HepG2 (cell line): Measurements from ENCODE around the gene ARHGAP19. TPM values are rescaled to one million over a fixed set of nuclear protein-coding genes. Genes with fewer than 3 reads are reported as not detected.
"Not testable (repeated sequence)": the region's sequence is repeated elsewhere in the genome, so short reads cannot be mapped to it uniquely, and the experiment has no call there.

Experiments used
- ATAC-seq: fragments of 200-7000 bp; cut with Tn5 transposase; 3 replicates; pipeline ENCODE4 v1.9.1; 2020; ENCODE audit warnings: mild to moderate bottlenecking, moderate library complexity
- BruUV-seq: library from RNA; stranded (reverse); fragments of 400-500 nt; replicated peaks from 2 replicates; lab custom pipeline; 2021; lab: Mats Ljungman, UMichigan
- CTCF ChIA-PET: fragments of 300-600 bp; formaldehyde crosslinking; extraction: SDS; loops from one replicate; lab custom pipeline; 2021; ENCODE audit warnings: low total read pairs, inconsistent platforms, low intra/inter-chr PET ratio; lab: Yijun Ruan, JAX
- POLR2A ChIA-PET: fragments of 350-600 bp; sonication (Branson Sonifier 250); formaldehyde crosslinking; loops from one replicate; lab custom pipeline; 2020; ENCODE audit warnings: antibody characterized with exemption, inconsistent platforms; lab: Yijun Ruan, JAX
- DNase-seq: peaks from one replicate; pipeline ENCODE4 v3.0.0-alpha.2; 2015; ENCODE audit warnings: low spot score
- FAIRE-seq: peaks from 3 replicates; lab custom pipeline; 2011; peaks lifted over from hg19 to GRCh38; lab: Jason Lieb, UNC
- H2AFZ ChIP-seq: one replicate; pipeline ENCODE4 v1.6.1; 2011; ENCODE audit warnings: low read length, inconsistent platforms
- H3K27ac ChIP-seq: fragments of 300-600 bp; 3 replicates; pipeline ENCODE4 v1.8.0; 2011; ENCODE audit warnings: mixed run types, mild to moderate bottlenecking, mixed read lengths, low read length, inconsistent platforms; ENCODE audit not compliant: insufficient read depth; ENCODE audit errors: extremely low read length
- H3K27me3 ChIP-seq, 2 experiments: fragments of 200-600 bp in 1 of 2; 2 replicates in 1 of 2; 3 replicates in 1 of 2; pipeline versions ENCODE4 v1.6.0 to v1.8.0; 2011; ENCODE audit warnings: low read length in 2 of 2, mild to moderate bottlenecking in 2 of 2, moderate library complexity in 2 of 2, inconsistent platforms in 1 of 2; ENCODE audit not compliant: insufficient read depth in 2 of 2, control insufficient read depth in 1 of 2
- H3K36me3 ChIP-seq, 2 experiments: fragments of 200-600 bp in 1 of 2; replicated peaks in 1 of 2; 2 replicates in 1 of 2; 3 replicates in 1 of 2; pipeline versions ENCODE4 v1.5.1 to v1.8.0; 2011; ENCODE audit warnings: low read length in 2 of 2, inconsistent platforms in 1 of 2; ENCODE audit not compliant: insufficient read depth in 2 of 2, control insufficient read depth in 1 of 2
- H3K4me1 ChIP-seq: 2 replicates; pipeline ENCODE4 v1.5.1; 2012; ENCODE audit warnings: low read length, inconsistent platforms; ENCODE audit not compliant: insufficient read depth
- H3K4me2 ChIP-seq: 2 replicates; pipeline ENCODE4 v1.6.0; 2011; ENCODE audit warnings: low read depth, low read length, inconsistent platforms
- H3K4me3 ChIP-seq, 3 experiments: fragments of 200-600 bp in 1 of 3; sonication (generic), shearing (Covaris generic) in 1 of 3; replicated peaks in 1 of 3; 2 replicates each; pipeline ENCODE4 v1.5.1; 2011 to 2016; ENCODE audit warnings: low read length in 3 of 3, inconsistent platforms in 2 of 3, low read depth in 2 of 3, mild to moderate bottlenecking in 2 of 3, control low read depth in 1 of 3, mixed read lengths in 1 of 3; ENCODE audit not compliant: insufficient read depth in 1 of 3
- H3K79me2 ChIP-seq: one replicate; pipeline ENCODE4 v1.6.1; 2011; ENCODE audit warnings: low read length, inconsistent platforms; ENCODE audit not compliant: insufficient read depth
- H3K9ac ChIP-seq: 2 replicates; pipeline ENCODE4 v1.6.0; 2011; ENCODE audit warnings: mild to moderate bottlenecking, low read depth, low read length, inconsistent platforms; ENCODE audit not compliant: insufficient read depth
- H3K9me3 ChIP-seq: 2 replicates; pipeline ENCODE4 v1.5.1; 2012; ENCODE audit warnings: mild to moderate bottlenecking, low read length
- H4K20me1 ChIP-seq: 2 replicates; pipeline ENCODE4 v1.6.0; 2011; ENCODE audit warnings: inconsistent platforms, mild to moderate bottlenecking, low read length, moderate library complexity; ENCODE audit not compliant: insufficient read depth
- MAFK ChIP-seq, 2 experiments: IDR thresholded peaks in 1 of 2; conservative IDR thresholded peaks in 1 of 2; 2 replicates each; pipeline ENCODE4 v1.6.1; 2011; ENCODE audit warnings: improper control_type of control experiment in 2 of 2, low read length in 2 of 2
- WGBS: methylation state at CpG from one replicate; pipeline ENCODE4 v1.1.6; 2017; ENCODE audit warnings: low lambda C conversion rate; 5-methylcytosine and 5-hydroxymethylcytosine counted together
- in situ Hi-C: cut with HindIII; loops from 2 replicates; pipeline ENCODE4 v1.10.0; 2017; ENCODE audit warnings: low pct_unique_long_range_greater_than_20kb; ENCODE audit not compliant: extremely low pct_ligation_motif_present
- intact Hi-C: fragments of 100-400 bp; cut with micrococcal nuclease; formaldehyde crosslinking; loops from one replicate; pipeline ENCODE4 v1.10.0; 2022; ENCODE audit not compliant: unreplicated experiment
- polyA plus RNA-seq, 8 experiments: library from polyadenylated mRNA; depleted of rRNA in 3 of 8; stranded (reverse) in 7 of 8; unstranded in 1 of 8; fragments of >200 nt; fragmentation: Illumina TruSeq in 4 of 8; extraction: Trizol in 4 of 8; gene quantifications; 2 replicates each; pipeline versions ENCODE4 v1.2.1 to v1.2.3, GENCODE V29; 2011 to 2016; ENCODE audit warnings: low read depth in 4 of 8, missing spikeins in 1 of 8, mixed read lengths in 1 of 8; ENCODE audit not compliant: insufficient read depth in 1 of 8
- total RNA-seq, 5 experiments: library from RNA; depleted of rRNA; stranded (reverse); fragments of >200 nt; fragmentation: Illumina TruSeq; extraction: Trizol; gene quantifications; 2 replicates each; pipeline ENCODE4 v1.2.3, GENCODE V29; 2016; ENCODE audit warnings: low read depth in 1 of 5
- TF ChIP-seq, protein P1 (sequence below): IDR thresholded peaks from 2 replicates; pipeline ENCODE4 v1.6.1; 2016; ENCODE audit warnings: missing genetic modification reagents, missing compliant biosample characterization

The ARHGAP19 gene
- total and polyA plus RNA-seq, 2 of the 13 experiments (the other 11 are each of a cell fraction or from before 2014, with no cell fraction given) = 7.6 to 10.0 TPM

DNA sequence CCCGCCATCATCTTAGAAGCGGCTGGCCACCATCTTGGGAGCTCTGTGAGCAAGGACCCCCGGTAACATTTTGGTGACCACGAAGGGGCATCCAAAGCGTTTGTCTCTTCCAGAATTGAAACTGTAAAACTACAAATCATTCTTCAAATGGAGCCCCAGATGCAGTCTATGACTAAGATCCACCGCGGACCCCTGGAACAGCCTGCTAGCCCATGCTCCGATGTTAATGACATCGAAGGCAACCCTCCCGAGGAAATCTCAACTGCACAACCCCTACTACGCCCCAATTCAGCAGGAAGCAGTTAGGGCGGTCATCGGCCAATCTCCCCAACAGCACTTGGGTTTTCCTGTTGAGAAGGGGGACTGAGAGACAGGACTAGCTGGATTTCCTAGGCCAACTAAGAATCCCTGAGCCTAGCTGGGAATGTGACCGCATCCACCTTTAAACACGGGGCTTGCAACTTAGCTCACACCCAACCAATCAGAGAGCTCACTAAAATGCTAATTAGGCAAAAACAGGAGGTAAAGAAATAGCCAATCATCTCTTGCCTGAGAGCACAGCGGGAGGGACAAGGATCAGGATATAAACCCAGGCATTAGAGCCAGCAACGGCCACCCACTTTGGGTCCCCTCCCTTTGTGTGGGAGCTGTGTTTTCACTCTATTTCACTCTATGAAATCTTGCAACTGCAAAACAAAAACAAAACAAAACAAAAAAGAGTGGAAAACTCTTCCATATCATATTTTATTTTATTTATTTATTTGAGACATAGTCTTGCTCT is 1.7 kb downstream of the ARHGAP19 start:
- ATAC-seq, FAIRE-seq, H4K20me1 ChIP-seq, H3K36me3 ChIP-seq, H3K79me2 ChIP-seq, CTCF ChIA-PET, BruUV-seq, H3K9me3 ChIP-seq, H3K27me3 ChIP-seq, H2AFZ ChIP-seq, DNase-seq: not testable (repeated sequence)
- POLR2A ChIA-PET = interaction anchor here (2.5 kb wide), 3 partner anchors 12 to 42 kb away, joined by 14 to 27 read pairs (median 21); partner anchors contain the start of gene FRAT2
- Histone ChIP-seq H3K9ac (peak overlapping the region; percentile 89), H3K4me3 (peak overlapping the region; percentile 61 to 82 (median 69)), H3K4me1 (peaks cover 27% of the 10 kb centered on the region), H3K4me2 (peak overlapping the region; percentile 75), H3K27ac (peak overlapping the region; percentile 97)
- intact Hi-C loops = loop anchor here (5.0 kb wide), 1 partner anchor 112 kb away; the partner anchor contains the start of gene RRP12
- WGBS = 88% methylated on average over 17 of the region's 17 CpGs
- in situ Hi-C loops = loop anchor here (5.0 kb wide), 1 partner anchor 42 kb away; the partner anchor contains the start of gene FRAT2
- TF ChIP-seq MAFK (conservative IDR thresholded peaks at IDR 0.05 in 1 of 2, IDR thresholded peaks at IDR 0.05 in 1 of 2; ENCODE audit: low read length in 2 of 2) = peak; percentile 32 to 44; a peak in 2 of 4 replicates
- TF ChIP-seq, protein P1, sequence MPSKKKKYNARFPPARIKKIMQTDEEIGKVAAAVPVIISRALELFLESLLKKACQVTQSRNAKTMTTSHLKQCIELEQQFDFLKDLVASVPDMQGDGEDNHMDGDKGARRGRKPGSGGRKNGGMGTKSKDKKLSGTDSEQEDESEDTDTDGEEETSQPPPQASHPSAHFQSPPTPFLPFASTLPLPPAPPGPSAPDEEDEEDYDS (CRISPR knock-in tag) = peak; percentile 46; the same call in 1 of the 2 replicates
- TF ChIP-seq, all 625 proteins: peak for 2; not testable (repeated sequence) for 623

DNA sequence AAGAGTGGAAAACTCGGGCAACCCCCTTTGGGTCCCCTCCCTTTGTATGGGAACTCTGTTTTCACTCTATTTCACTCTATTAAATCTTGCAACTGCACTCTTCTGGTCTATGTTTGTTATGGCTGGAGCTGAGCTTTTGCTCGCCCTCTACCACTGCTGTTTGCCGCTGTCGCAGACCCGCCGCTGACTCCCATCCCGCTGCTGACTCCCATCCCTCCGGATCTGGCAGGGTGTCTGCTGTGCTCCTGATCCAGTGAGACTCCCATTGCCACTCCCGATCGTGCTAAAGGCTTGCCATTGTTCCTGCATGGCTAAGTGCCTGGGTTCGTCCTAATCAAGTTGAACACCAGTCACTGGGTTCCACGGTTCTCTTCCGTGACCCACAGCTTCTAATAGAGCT is 2.4 kb downstream of the ARHGAP19 start:
- intact Hi-C loops (loop anchor here (5.0 kb wide), 1 partner anchor 112 kb away; the partner anchor contains the start of gene RRP12), in situ Hi-C loops (loop anchor here (5.0 kb wide), 1 partner anchor 42 kb away; the partner anchor contains the start of gene FRAT2)
- H3K79me2 ChIP-seq, H3K27ac ChIP-seq, H3K27me3 ChIP-seq, H3K9me3 ChIP-seq, ATAC-seq, H4K20me1 ChIP-seq, H3K4me3 ChIP-seq, H3K9ac ChIP-seq, H3K36me3 ChIP-seq, CTCF ChIA-PET, H3K4me2 ChIP-seq, BruUV-seq, DNase-seq, H2AFZ ChIP-seq, POLR2A ChIA-PET, FAIRE-seq: not testable (repeated sequence)
- peaks cover 27% of the 10 kb centered on the region for H3K4me1 ChIP-seq
- 99% methylated on average over 11 of the region's 13 CpGs for WGBS
